Muscle of leg (tissue), 11 donors: ENCODE data around the gene LRRTM4. TPM values are rescaled to one million over a fixed set of nuclear protein-coding genes. Genes with fewer than 3 reads are reported as not detected.
A peak's percentile ranks its signal among the peaks of the same experiment; 100 is the strongest.

Experiments used
- DNase-seq: peaks from one replicate; pipeline ENCODE4 v3.0.0; 2013
- H3K27ac ChIP-seq: one replicate; pipeline ENCODE4 v1.5.1; 2013; ENCODE audit warnings: mild to moderate bottlenecking, low read length, control low read depth
- H3K27me3 ChIP-seq: one replicate; pipeline ENCODE4 v1.6.1; 2013; ENCODE audit warnings: low read length; ENCODE audit not compliant: control insufficient read depth, insufficient read depth
- H3K36me3 ChIP-seq: one replicate; pipeline ENCODE4 v1.6.1; 2013; ENCODE audit warnings: low read length; ENCODE audit not compliant: control insufficient read depth, insufficient read depth
- H3K4me1 ChIP-seq: one replicate; pipeline ENCODE4 v1.6.1; 2013; ENCODE audit warnings: low read length; ENCODE audit not compliant: control insufficient read depth, insufficient read depth
- H3K4me3 ChIP-seq: one replicate; pipeline ENCODE4 v1.5.1; 2013; ENCODE audit warnings: low read length, control low read depth
- H3K9me3 ChIP-seq: replicated peaks from 2 replicates; pipeline ENCODE4 v1.6.1; 2013; ENCODE audit warnings: low read depth, low read length; ENCODE audit not compliant: control insufficient read depth
- WGBS: methylation state at CpG from one replicate; pipeline ENCODE4 v1.1.5; 2013; ENCODE audit warnings: missing lambda C conversion rate; ENCODE audit not compliant: insufficient coverage; 5-methylcytosine and 5-hydroxymethylcytosine counted together
- polyA plus RNA-seq, 8 donors: library from polyadenylated mRNA; unstranded; fragments of 120-200 nt; gene quantifications; one replicate each; pipeline versions ENCODE4 v1.2.1 to v1.2.3, GENCODE V29; 2013; ENCODE audit warnings: inconsistent platforms in 1 of 8, low replicate concordance in 1 of 8; ENCODE audit not compliant: insufficient read length in 8 of 8, insufficient read depth in 1 of 8
- total RNA-seq: library from RNA; stranded (reverse); fragments of 120-200 nt; gene quantifications from one replicate; pipeline ENCODE4 v1.2.4, GENCODE V29; 2013

LRRTM4 gene
- total and polyA plus RNA-seq, 9 donors, result 0.24 to 2.5 (median 0.73) TPM

GRCh38 chr2:77519888-77520506, 2.2 kb downstream of the LRRTM4 start:
- H3K4me3 ChIP-seq, result no peak overlapping the region
- no peaks in the 10 kb centered on the region for H3K9me3 ChIP-seq
- no peaks in the 10 kb centered on the region for H3K36me3 ChIP-seq
- peaks cover 2% of the 10 kb centered on the region for H3K4me1 ChIP-seq
- no peaks in the 10 kb centered on the region for H3K27me3 ChIP-seq
- DNase-seq, result peak; percentile 5
- no peak overlapping the region for H3K27ac ChIP-seq
- 53% methylated on average over 2 of the region's 7 CpGs for WGBS

GRCh38 chr2:77519164-77519887, 2.9 kb downstream of the LRRTM4 start:
- H3K27ac ChIP-seq, result no peak overlapping the region
- no peaks in the 10 kb centered on the region for H3K27me3 ChIP-seq
- peaks cover 2% of the 10 kb centered on the region for H3K4me1 ChIP-seq
- WGBS, result 90% methylated on average over 11 of the region's 14 CpGs
- H3K4me3 ChIP-seq, result no peak overlapping the region
- H3K9me3 ChIP-seq, result no peaks in the 10 kb centered on the region
- no peak for DNase-seq
- H3K36me3 ChIP-seq, result no peaks in the 10 kb centered on the region

GRCh38 chr2:77518311-77518710, 3.9 kb downstream of the LRRTM4 start:
- 95% methylated on average over 3 of the region's 7 CpGs for WGBS
- no peak overlapping the region for H3K4me3 ChIP-seq
- no peak overlapping the region for H3K27ac ChIP-seq
- no peaks in the 10 kb centered on the region for H3K27me3 ChIP-seq
- peaks cover 2% of the 10 kb centered on the region for H3K4me1 ChIP-seq
- DNase-seq, result no peak
- H3K36me3 ChIP-seq, result no peaks in the 10 kb centered on the region
- H3K9me3 ChIP-seq, result no peaks in the 10 kb centered on the region

- H3K4me1 ChIP-seq, result no peaks in the 10 kb centered on the region
- no peak for DNase-seq
- H3K27me3 ChIP-seq, result no peaks in the 10 kb centered on the region
- no peaks in the 10 kb centered on the region for H3K9me3 ChIP-seq
- H3K27ac ChIP-seq, result no peak overlapping the region
- H3K4me3 ChIP-seq, result no peak overlapping the region
- no peaks in the 10 kb centered on the region for H3K36me3 ChIP-seq
- no CpG with 5 or more reads among the region's 4 CpGs for WGBS
Observed at GRCh38 chr2:77513191-77513590, 9.0 kb downstream of the LRRTM4 start.

GRCh38 chr2:77512507-77512906, 9.7 kb downstream of the LRRTM4 start:
- WGBS, result no CpG with 5 or more reads among the region's 1 CpG
- Histone ChIP-seq H3K4me3 (no peak overlapping the region), H3K27ac (no peak overlapping the region), H3K36me3 (no peaks in the 10 kb centered on the region), H3K27me3 (no peaks in the 10 kb centered on the region), H3K4me1 (no peaks in the 10 kb centered on the region), H3K9me3 (no peaks in the 10 kb centered on the region)
- DNase-seq, result no peak

GRCh38 chr2:77508511-77508910, 13.7 kb downstream of the LRRTM4 start:
- no CpG with 5 or more reads among the region's 1 CpG for WGBS
- no peaks in the 10 kb centered on the region for H3K9me3 ChIP-seq
- no peaks in the 10 kb centered on the region for H3K36me3 ChIP-seq
- no peak for DNase-seq
- no peak overlapping the region for H3K4me3 ChIP-seq
- no peaks in the 10 kb centered on the region for H3K27me3 ChIP-seq
- no peaks in the 10 kb centered on the region for H3K4me1 ChIP-seq
- H3K27ac ChIP-seq, result no peak overlapping the region

- no peak overlapping the region for H3K4me3 ChIP-seq
- 100% methylated on average over 1 of the region's 6 CpGs for WGBS
Observed at GRCh38 chr2:77507657-77508056, 14.5 kb downstream of the LRRTM4 start.

GRCh38 chr2:77488141-77488540, 34.0 kb downstream of the LRRTM4 start:
- 84% methylated on average over 7 of the region's 7 CpGs for WGBS
- Histone ChIP-seq H3K4me3 (no peak overlapping the region), H3K9me3 (no peaks in the 10 kb centered on the region), H3K4me1 (no peaks in the 10 kb centered on the region), H3K27me3 (no peaks in the 10 kb centered on the region), H3K27ac (no peak overlapping the region), H3K36me3 (no peaks in the 10 kb centered on the region)
- no peak for DNase-seq

More at GRCh38 chr2:77507657-77508056, 14.5 kb downstream of the LRRTM4 start:
- DNase-seq, result no peak
- Histone ChIP-seq H3K27me3 (no peaks in the 10 kb centered on the region), H3K27ac (no peak overlapping the region), H3K36me3 (no peaks in the 10 kb centered on the region), H3K9me3 (no peaks in the 10 kb centered on the region), H3K4me1 (no peaks in the 10 kb centered on the region)

GRCh38 chr2:77487074-77487803, 34.9 kb downstream of the LRRTM4 start:
- no peaks in the 10 kb centered on the region for H3K9me3 ChIP-seq
- no peak overlapping the region for H3K4me3 ChIP-seq
- H3K36me3 ChIP-seq, result no peaks in the 10 kb centered on the region
- no peaks in the 10 kb centered on the region for H3K27me3 ChIP-seq
- no peaks in the 10 kb centered on the region for H3K4me1 ChIP-seq
- no peak overlapping the region for H3K27ac ChIP-seq
- DNase-seq, result no peak
- WGBS, result 75% methylated on average over 11 of the region's 15 CpGs

GRCh38 chr2:77484026-77484425, 38.1 kb downstream of the LRRTM4 start:
- Histone ChIP-seq H3K4me1 (no peaks in the 10 kb centered on the region), H3K4me3 (no peak overlapping the region), H3K9me3 (no peaks in the 10 kb centered on the region), H3K36me3 (no peaks in the 10 kb centered on the region), H3K27ac (no peak overlapping the region), H3K27me3 (no peaks in the 10 kb centered on the region)
- no peak for DNase-seq
